Common myeloid progenitor, CD34-positive (primary cell): ENCODE results near the gene ADAMTS4.

Source experiments
- CTCF ChIA-PET: fragments of 350-600 bp; sonication (Branson Sonifier 250); formaldehyde crosslinking; loops from one replicate; lab custom pipeline; 2021; ENCODE audit warnings: antibody characterized with exemption; lab: Charles Lee
- POLR2A ChIA-PET: fragments of 350-600 bp; sonication (Branson Sonifier 250); formaldehyde crosslinking; loops from one replicate; lab custom pipeline; 2021; ENCODE audit warnings: antibody characterized with exemption; lab: Charles Lee
- DNase-seq, 3 donors: peaks; one replicate each; pipeline versions ENCODE4 v3.0.0 to v3.0.0-alpha.2; 2013
- H3K27ac ChIP-seq, 2 experiments: 1 replicate in 1 of 2; 2 replicates in 1 of 2; pipeline ENCODE4 v1.7.0; 2013; ENCODE audit warnings: inconsistent platforms in 2 of 2, low read length in 2 of 2, mild to moderate bottlenecking in 2 of 2, low read depth in 1 of 2, moderate library complexity in 1 of 2; ENCODE audit not compliant: severe bottlenecking in 2 of 2, insufficient read depth in 1 of 2, poor library complexity in 1 of 2
- H3K27me3 ChIP-seq, 5 experiments: replicated peaks in 2 of 5; 1 replicate in 3 of 5; 2 replicates in 2 of 5; pipeline versions ENCODE4 v1.6.1 to v1.7.0; 2013; ENCODE audit warnings: low read length in 4 of 5, mild to moderate bottlenecking in 2 of 5, moderate library complexity in 2 of 5, inconsistent platforms in 1 of 5; ENCODE audit not compliant: insufficient read depth in 5 of 5, control insufficient read depth in 4 of 5
- H3K36me3 ChIP-seq, 4 experiments: 1 replicate in 2 of 4; 2 replicates in 2 of 4; pipeline versions ENCODE4 v1.6.1 to v1.7.0; 2013; ENCODE audit warnings: low read length in 3 of 4, control low read depth in 1 of 4, mild to moderate bottlenecking in 1 of 4; ENCODE audit not compliant: control insufficient read depth in 4 of 4, insufficient read depth in 4 of 4
- H3K4me1 ChIP-seq, 4 experiments: 1 replicate in 3 of 4; 2 replicates in 1 of 4; pipeline versions ENCODE4 v1.6.1 to v1.7.1; 2013; ENCODE audit warnings: low read length in 3 of 4, mild to moderate bottlenecking in 3 of 4, control low read depth in 1 of 4, inconsistent platforms in 1 of 4, moderate library complexity in 1 of 4; ENCODE audit not compliant: control insufficient read depth in 4 of 4, insufficient read depth in 4 of 4; ENCODE audit errors: control extremely low read depth in 1 of 4
- H3K4me3 ChIP-seq, 7 experiments: 1 replicate in 4 of 7; 2 replicates in 3 of 7; pipeline versions ENCODE4 v1.5.1 to v1.7.0; 2013; ENCODE audit warnings: mild to moderate bottlenecking in 7 of 7, low read length in 6 of 7, moderate library complexity in 6 of 7, inconsistent platforms in 2 of 7, low read depth in 2 of 7, control low read depth in 1 of 7; ENCODE audit not compliant: insufficient read depth in 4 of 7, control insufficient read depth in 1 of 7; ENCODE audit errors: extremely low read depth in 1 of 7
- H3K9me3 ChIP-seq, 5 experiments: 1 replicate in 4 of 5; 2 replicates in 1 of 5; pipeline versions ENCODE4 v1.6.1 to v1.7.1; 2013; ENCODE audit warnings: low read length in 4 of 5, mild to moderate bottlenecking in 2 of 5, inconsistent platforms in 1 of 5, low read depth in 1 of 5, moderate library complexity in 1 of 5; ENCODE audit not compliant: control insufficient read depth in 4 of 5, insufficient read depth in 2 of 5; ENCODE audit errors: control extremely low read depth in 1 of 5
- WGBS: methylation state at CpG from one replicate; pipeline ENCODE4 v1.1.5; 2013; ENCODE audit not compliant: insufficient coverage; 5-methylcytosine and 5-hydroxymethylcytosine counted together

The ADAMTS4 gene

DNA sequence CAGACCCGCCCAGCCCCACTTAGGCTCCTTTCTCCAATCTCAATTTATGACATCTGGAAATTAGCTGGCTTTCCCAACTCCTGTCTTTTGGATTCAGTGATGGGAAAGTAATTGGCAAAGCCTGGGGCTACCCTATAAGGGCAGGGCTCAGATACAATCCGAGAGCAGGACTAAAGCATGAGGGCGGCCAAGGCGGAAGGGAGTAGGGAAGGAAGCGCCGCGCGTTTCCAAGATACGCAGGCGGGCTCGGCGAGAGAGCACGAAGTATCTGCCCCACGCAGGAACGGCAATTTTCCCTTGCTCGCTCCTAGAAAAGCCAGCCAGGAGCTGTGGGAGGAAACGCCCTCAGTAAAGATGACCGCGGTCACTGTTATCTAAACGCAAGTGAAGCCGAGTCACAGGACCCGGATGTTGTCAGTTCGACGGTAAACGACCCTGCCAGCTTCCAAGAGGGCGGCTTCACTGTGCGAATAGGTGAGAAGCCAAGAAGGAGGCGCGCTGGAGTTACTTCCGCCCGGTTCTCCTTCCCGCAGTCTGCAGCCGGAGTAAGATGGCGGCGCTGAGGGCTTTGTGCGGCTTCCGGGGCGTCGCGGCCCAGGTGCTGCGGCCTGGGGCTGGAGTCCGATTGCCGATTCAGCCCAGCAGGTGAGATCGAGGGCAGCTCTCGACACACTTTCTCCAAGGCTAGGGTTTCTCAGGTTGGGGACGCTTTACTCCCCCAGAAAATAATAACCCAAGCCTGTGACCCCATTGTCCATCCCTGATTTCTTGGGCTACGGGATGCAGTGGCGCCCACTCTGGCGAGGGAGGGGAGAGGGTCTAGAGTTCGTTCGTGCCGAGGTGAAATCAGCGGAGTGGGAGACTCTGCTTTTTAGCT, 3.2 kb upstream of the ADAMTS4 start, which contains the start of gene NDUFS2:
NDUFS2 (plus strand) TSS at position 532 of the 877 bp plus-strand sequence; CDS start at position 551, 19 bp downstream.
- peak; percentile 98 to 99 (median 98) for DNase-seq
- peak within 1 kb of the TSS; percentile 77 to 89 for H3K27ac ChIP-seq
- peaks cover 0 to 54% (median 38%) of the 10 kb centered on the region in 4 experiments for H3K4me1 ChIP-seq
- CTCF ChIA-PET = interaction anchor here (0.6 to 13.6 kb wide), 15 partner anchors 9 to 439 kb away, joined by 3 to 316 read pairs (median 5); partner anchors contain the start of genes APOA2, FCER1G, PCP4L1 and PPOX
- WGBS = 3% methylated on average over 48 of the region's 53 CpGs
- peaks cover 3 to 29% (median 19%) of the 10 kb centered on the region in 4 experiments for H3K36me3 ChIP-seq
- H3K4me3 ChIP-seq = peak within 1 kb of the TSS; percentile 66 to 98 (median 89)
- POLR2A ChIA-PET = interaction anchor here (0.5 to 1.7 kb wide), 5 partner anchors 15 to 199 kb away, joined by 3 to 11 read pairs (median 3); partner anchors contain the start of gene TOMM40L
- H3K9me3 ChIP-seq = no peaks in the 10 kb centered on the region
- no peaks in the 10 kb centered on the region for H3K27me3 ChIP-seq

DNA sequence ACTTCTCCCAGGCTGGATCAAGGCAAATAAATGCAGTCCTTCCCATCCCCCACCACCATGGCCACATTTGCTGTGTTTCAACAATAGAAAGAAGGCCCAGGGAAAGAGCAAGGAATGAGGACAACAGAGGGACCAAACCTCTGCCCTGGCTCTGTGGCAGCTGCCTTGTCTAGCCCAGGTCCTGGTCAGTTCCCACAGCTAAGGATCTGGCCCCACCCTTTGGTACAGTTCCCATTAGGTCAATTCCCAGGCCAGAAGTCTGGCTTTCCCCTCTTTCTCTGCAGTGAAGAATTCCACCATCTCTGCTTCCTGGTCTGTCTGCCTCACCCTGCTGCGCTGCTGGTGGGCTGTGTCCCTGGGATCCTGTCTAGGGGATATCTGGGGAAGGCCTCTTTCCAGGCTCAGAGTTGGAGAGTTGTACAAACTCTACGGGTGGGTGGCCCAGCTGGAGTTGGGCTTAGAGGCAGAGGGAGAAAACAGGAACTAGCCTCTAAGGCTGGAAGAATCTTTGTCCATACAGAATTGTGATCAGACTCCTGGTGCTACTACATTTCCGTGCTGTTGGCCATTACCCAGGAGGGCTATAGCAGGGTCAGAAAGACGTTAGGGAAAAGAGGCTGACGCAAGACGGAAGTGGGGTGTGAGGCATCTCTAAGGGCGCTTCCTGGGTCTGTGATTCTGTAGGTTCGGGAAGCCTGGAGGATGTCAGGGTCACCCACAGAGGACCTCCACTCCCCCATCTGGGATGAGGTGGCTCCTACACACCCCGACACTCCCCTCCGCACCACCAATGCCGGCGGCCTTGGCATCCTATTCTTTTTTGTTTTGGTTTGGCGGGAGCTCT, 2.4 kb upstream of the ADAMTS4 start:
- Histone ChIP-seq H3K27ac (peak overlapping the region; percentile 77 to 89), H3K36me3 (peaks cover 0 to 20% (median 11%) of the 10 kb centered on the region in 4 experiments), H3K4me1 (peaks cover 0 to 54% (median 39%) of the 10 kb centered on the region in 4 experiments), H3K27me3 (no peaks in the 10 kb centered on the region), H3K9me3 (no peaks in the 10 kb centered on the region), H3K4me3 (peak overlapping the region in 5 of 7 experiments; percentile 83 to 98 (median 94))
- POLR2A ChIA-PET = interaction anchor here (0.9 to 1.7 kb wide), 3 partner anchors 16 to 24 kb away, joined by 3 to 11 read pairs (median 4); partner anchors contain the start of gene TOMM40L
- CTCF ChIA-PET = interaction anchor here (0.6 to 13.6 kb wide), 12 partner anchors 9 to 188 kb away, joined by 3 to 316 read pairs (median 9); partner anchors contain the start of genes APOA2, FCER1G, PPOX and TOMM40L
- WGBS = 85% methylated on average over 8 of the region's 13 CpGs
- DNase-seq = peak in 1 of 3 donors; percentile 41

DNA sequence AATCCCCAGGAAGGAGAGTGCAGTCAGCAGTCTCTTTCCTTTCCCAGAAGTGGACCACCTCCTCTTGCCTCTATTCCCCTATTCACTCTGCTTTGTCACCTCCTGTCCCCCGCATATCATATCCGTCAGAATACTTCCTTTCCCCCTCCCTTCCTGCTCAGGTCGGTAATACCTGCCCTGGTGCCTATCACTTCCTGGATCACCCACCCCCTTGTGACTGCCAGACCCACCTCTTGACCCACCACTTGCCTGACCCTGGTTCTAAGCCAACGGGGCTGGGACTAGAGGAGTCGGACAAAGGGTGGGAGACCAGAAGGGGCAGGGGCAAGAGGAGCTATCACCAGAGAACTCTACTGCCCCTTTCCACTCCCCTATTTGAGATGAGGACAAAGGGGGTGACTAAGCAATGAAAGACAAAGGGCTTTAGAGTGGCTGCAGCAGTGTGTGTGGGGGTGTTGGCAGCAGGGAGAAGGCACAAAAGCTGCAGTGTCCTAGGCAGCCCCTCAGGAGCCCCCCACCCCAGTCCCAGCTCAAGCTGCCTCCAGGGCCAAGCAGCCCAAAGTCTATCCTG, 1.7 kb upstream of the ADAMTS4 start:
- Histone ChIP-seq H3K4me3 (no peak overlapping the region), H3K9me3 (no peaks in the 10 kb centered on the region), H3K36me3 (peaks cover 0 to 14% (median 7%) of the 10 kb centered on the region in 4 experiments), H3K27me3 (no peaks in the 10 kb centered on the region), H3K27ac (peak overlapping the region in 1 of 2 experiments; percentile 89), H3K4me1 (peaks cover 0 to 54% (median 39%) of the 10 kb centered on the region in 4 experiments)
- ChIA-PET CTCF (interaction anchor here (1.0 to 13.6 kb wide), 6 partner anchors 8 to 102 kb away, joined by 3 to 316 read pairs (median 10); partner anchors contain the start of genes APOA2, FCER1G, PPOX and TOMM40L), POLR2A (interaction anchor here (0.7 kb wide), 1 partner anchor 15 kb away, joined by 4 read pairs; no protein-coding TSS in a partner anchor)
- no peak for DNase-seq
- 50% methylated on average over 1 of the region's 5 CpGs for WGBS

DNA sequence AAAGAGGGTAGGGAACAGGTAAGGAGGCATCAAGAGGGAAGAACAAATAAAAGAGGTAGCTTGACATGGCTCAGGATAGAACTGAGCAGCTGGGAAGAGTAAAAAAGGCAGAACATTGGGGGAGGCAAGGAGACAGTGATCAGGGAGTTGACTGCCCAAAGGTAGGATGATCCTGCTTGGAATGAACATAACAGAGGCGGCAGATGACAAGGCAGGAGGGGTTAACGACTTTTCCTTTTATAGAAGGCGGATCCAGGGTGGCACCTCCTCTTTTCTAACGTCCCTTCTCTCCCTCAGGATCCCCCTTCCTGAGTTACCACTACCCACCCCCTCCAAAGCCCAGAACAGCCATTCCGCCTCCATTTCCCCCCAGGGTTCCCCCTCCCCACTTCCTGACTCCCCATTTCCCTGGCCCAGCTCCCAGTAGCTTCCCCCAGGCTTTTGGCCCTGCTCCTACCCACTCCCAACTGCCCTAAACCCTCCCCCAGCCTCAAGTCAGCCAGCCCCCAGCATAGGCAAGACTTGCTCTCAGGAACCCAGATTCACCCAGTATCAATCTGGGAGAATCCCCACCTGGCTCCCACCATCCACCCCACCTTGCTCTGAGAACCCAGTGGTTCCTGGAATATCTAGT, 769 bp upstream of the ADAMTS4 start:
- peaks cover 0 to 9% (median 4%) of the 10 kb centered on the region in 4 experiments for H3K36me3 ChIP-seq
- whole genome bisulfite sequencing = 69% methylated on average over 3 of the region's 5 CpGs
- no peak overlapping the region for H3K27ac ChIP-seq
- no peaks in the 10 kb centered on the region for H3K9me3 ChIP-seq
- H3K4me1 ChIP-seq = peaks cover 0 to 54% (median 39%) of the 10 kb centered on the region in 4 experiments
- no peaks in the 10 kb centered on the region for H3K27me3 ChIP-seq
- no peak for DNase-seq
- CTCF ChIA-PET = interaction anchor here (0.6 to 3.5 kb wide), 8 partner anchors 17 to 183 kb away, joined by 3 to 15 read pairs (median 4); partner anchors contain the start of gene TOMM40L
- POLR2A ChIA-PET = interaction anchor here (0.7 kb wide), 1 partner anchor 16 kb away, joined by 4 read pairs; no protein-coding TSS in a partner anchor
- H3K4me3 ChIP-seq = no peak overlapping the region

DNA sequence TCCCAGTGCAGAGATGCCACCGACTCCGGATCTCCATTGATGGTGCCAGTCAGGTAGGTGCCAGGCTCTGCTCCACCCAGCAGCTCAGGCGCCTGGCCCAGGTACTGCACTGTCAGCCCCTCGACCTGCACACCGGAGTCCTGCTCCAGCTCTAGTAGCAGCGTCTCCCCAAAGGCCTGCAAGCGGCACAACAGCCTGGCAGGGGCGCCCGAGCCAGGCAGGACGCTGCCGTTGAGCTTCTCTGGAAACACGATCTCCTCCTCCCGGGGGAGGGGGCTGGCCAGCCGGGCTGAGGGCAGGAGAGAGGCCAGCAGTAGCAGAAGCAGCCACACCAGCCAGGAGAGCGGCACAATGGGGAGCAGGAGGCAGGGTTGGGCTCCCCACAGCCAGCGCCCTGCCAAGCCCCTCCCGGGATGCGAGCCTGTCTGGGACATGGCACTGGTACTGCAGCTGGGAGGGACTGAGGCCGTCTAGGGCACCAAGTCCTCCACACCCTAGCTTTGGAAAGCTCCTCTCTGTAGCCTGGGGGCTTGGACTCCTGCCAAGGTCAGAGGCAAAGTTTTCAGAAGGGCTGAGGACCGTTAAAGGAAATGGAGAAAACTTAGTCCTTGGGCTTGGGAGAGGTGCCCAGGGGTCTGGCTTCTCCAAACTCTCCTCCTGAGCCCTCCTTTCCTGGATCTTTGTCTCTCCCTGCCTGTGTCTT, 509 bp downstream of the ADAMTS4 start:
- DNase-seq = no peak
- ChIA-PET POLR2A (interaction anchor here (0.6 kb wide), 1 partner anchor 126 kb away, joined by 3 read pairs; no protein-coding TSS in a partner anchor), CTCF (interaction anchor here (0.8 to 3.5 kb wide), 7 partner anchors 9 to 184 kb away, joined by 3 to 15 read pairs (median 3); partner anchors contain the start of gene TOMM40L)
- Histone ChIP-seq H3K36me3 (no peaks in the 10 kb centered on the region), H3K4me3 (no peak overlapping the region), H3K27me3 (no peaks in the 10 kb centered on the region), H3K27ac (no peak overlapping the region), H3K9me3 (no peaks in the 10 kb centered on the region), H3K4me1 (peaks cover 0 to 48% (median 37%) of the 10 kb centered on the region in 4 experiments)
- WGBS = 86% methylated on average over 20 of the region's 20 CpGs
